NCI-H146 treated with DMSO at 0.1 percent for 48 hours (cell line): ENCODE data around the gene ZFHX3.

ENCODE experiments used
- DNase-seq: peaks from one replicate; lab custom pipeline; 2025; ENCODE audit not compliant: unreplicated experiment; lab: John Stamatoyannopoulos, UW

ZFHX3 gene

DNA sequence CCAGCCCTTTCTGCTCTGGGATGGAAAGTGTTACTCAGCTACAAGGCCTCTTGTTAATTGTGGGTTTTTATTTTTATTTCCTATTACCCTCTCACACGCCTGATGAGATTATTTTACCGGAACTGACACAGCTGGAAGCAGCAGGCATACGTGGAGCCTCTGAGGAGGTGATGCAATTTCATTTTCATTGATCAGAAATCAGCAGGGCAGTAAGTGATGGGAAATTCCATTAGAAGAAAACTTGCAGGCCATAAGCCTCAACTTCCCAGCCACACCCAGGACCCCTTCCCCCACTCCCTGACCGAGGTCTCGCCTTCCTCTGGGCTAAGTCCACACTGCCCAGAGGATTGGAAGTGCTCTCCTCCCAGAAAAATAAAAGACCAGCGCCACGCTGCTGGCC, 69.7 kb downstream of the ZFHX3 start:
- DNase-seq: no peak

DNA sequence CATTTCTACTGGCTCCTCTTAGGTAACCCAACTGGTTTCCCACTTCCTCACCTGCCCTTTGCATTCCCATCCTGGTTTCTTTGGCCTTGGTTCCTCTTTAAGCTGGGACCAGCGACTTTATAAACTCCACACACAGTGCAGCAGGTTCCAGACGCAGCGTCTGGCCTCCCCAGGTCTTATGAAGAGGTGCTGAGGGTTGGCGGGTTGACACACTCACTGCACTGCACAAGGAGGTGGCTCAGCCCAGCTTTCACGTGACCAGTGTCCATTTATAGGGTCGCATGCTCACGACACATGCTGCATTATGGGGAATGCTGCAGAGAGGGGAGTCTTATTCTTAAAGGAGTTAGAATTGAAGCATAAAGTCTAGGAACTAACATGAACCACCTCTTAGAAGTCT, 70.8 kb downstream of the ZFHX3 start:
- no peak for DNase-seq

GRCh38 chr16:72976438-72977064, 71.4 kb downstream of the ZFHX3 start:
- no peak for DNase-seq

- no peak for DNase-seq
Measured at GRCh38 chr16:72975809-72976437, 72.0 kb downstream of the ZFHX3 start.

- DNase-seq: no peak
Measured at GRCh38 chr16:72974142-72974769, 73.7 kb downstream of the ZFHX3 start.

- DNase-seq: no peak
Measured at GRCh38 chr16:72972878-72973571, 74.9 kb downstream of the ZFHX3 start.

- no peak for DNase-seq
Measured at GRCh38 chr16:72971370-72971769, 76.6 kb downstream of the ZFHX3 start.

- DNase-seq: no peak
Measured at GRCh38 chr16:72970656-72971055, 77.3 kb downstream of the ZFHX3 start.

GRCh38 chr16:72969812-72970211, 78.1 kb downstream of the ZFHX3 start:
- no peak for DNase-seq

DNA sequence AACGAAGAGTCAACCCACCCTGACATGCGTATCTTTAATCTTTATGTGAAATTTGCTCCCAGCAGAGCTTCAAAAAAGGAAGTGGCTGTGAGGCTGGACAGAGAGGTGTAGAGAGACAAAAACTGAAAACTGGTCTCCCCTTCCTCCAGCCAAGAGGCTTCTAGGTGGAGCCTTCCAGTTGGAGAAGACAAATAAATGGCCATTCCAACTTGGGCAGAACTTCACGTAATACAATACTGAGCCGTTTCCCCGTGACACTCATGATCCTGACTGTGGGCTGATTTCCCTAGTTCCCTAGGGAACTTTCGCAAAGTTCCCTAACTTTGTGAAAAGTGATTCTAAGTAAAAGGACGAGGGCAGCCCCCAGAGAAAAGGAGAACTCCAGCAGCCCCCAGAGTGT, 78.8 kb downstream of the ZFHX3 start:
- no peak for DNase-seq

DNA sequence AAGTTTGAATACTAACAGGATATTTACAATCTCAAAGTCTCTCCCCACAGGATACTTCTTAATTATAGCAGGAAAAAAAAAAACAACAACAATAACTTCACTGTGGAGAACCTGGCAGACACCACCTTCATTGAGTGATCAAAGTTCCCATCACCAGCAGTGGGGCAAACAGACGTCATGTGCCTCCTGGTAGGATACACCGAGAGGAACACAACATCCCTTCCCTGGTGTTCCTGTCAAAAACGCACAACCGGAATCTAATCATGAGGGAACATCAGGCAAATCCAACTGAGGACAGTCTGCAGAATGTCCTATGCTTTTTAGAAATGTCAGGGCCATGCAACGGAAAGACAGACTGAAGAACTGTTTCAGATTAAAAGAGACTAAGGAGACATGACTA, 80.0 kb downstream of the ZFHX3 start:
- DNase-seq: no peak

DNA sequence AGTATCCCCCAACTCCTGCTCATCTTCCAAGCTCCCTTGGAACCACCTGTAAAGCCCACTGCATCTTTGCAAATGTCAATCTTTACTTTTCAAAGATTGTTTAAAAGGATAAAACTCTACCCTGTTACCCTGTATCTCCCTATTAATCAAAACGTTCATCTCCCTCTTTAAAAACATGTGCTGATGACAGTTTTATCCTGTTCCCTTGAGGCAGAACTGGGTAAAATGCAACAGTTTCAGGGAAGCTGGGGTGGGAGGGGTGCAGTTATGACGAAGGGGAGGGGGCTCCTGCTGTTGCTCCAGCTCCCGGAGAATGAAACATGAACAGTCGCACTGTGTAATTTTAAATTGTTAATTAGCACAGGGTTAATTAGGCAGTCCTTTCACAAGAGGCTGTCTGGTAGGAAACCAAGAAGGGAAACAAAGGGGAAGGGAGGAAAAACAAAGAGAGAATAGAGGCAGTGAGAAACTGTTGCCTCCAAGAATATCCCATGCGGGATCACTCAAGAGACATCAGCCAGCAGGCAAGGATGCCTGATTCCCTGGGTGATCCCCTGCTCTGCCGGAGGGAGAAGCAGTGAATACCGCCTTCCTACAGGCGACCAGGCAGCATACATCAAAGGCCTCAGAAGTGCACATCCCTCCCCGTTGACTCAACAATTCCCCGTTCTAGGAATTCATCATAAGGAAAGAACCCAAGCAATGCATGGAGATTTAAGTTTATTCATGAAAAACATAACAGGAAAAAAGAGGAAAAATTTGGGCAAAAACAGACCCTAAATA, 84.2 kb downstream of the ZFHX3 start:
- DNase-seq: no peak

- no peak for DNase-seq
Measured at GRCh38 chr16:72962347-72962746, 85.6 kb downstream of the ZFHX3 start.

DNA sequence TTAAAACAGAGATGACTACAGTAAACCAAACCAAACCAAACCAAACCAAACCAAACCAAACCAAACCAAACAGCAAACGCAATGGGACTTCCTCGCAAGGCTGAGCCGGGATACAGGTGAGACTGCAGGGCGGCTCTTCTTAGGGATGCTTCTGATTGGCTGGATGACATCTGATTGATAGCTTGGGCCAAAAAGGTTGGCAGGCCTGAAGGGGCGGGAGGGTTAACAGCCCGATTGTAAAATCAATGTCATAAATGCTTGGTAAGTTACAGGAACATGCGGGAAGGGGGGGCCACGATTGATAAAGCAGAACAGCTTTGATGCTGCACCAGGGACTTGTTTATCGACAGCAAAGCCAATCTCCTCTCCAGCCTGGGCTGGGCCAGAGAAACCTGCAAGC, 86.1 kb downstream of the ZFHX3 start:
- DNase-seq: no peak

- DNase-seq: peak; percentile 54
Measured at GRCh38 chr16:72961115-72961832, 86.7 kb downstream of the ZFHX3 start.

DNA sequence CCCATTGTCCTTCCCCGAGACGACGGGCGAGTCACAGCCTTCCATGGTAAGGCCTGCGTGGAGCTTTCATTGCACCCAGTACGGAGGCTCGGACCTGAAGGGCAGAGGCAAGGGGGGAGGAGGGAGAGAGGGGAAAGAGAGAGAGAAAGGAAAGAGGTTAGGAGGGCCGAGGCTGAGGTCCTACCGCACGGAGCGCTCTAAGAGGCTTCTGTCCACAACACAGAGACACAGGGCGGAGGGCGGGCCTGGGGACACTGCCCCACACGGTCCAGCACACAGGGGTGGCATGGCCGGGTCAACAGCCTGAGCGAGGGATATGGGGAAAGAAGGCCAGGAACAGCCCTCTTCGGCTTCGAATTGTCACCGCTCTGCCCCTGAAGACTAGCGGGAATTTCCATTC, 87.8 kb downstream of the ZFHX3 start:
- no peak for DNase-seq

- no peak for DNase-seq
Measured at GRCh38 chr16:72959301-72959996, 88.5 kb downstream of the ZFHX3 start.

DNA sequence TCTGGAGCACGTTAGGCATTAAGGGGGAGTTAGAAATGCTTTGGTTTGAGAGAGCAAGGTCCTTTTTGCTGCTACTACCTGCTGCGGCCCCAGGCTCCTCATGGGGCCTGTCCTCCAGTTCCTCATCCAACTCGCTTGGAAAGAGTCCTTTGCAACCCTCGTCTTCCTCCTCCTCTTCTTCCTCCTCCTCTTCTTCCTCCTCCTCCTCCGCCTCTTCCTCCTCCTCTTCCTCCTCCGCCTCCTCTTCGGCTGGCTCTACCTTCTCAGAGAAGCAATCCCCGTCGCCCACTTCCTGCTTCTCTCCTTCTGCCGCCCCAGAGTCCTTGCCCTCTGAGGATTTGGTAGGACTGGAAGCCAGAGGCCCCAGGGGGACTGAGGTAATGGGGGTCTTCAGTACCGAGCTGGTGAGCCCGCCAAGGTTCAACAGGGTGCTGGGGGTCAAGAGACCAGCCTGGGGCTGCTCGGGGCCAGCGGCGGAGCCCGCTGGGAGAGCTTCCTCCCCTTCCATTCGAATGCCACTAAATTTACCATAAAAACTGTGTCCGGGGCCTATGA, 89.3 kb downstream of the ZFHX3 start:
- DNase-seq: no peak
